ENCODE data around the gene RABAC1.
"Not testable (repeated sequence)": the region's sequence is repeated elsewhere in the genome, so short reads cannot be mapped to it uniquely, and the experiment has no call there.

RABAC1 gene

DNA sequence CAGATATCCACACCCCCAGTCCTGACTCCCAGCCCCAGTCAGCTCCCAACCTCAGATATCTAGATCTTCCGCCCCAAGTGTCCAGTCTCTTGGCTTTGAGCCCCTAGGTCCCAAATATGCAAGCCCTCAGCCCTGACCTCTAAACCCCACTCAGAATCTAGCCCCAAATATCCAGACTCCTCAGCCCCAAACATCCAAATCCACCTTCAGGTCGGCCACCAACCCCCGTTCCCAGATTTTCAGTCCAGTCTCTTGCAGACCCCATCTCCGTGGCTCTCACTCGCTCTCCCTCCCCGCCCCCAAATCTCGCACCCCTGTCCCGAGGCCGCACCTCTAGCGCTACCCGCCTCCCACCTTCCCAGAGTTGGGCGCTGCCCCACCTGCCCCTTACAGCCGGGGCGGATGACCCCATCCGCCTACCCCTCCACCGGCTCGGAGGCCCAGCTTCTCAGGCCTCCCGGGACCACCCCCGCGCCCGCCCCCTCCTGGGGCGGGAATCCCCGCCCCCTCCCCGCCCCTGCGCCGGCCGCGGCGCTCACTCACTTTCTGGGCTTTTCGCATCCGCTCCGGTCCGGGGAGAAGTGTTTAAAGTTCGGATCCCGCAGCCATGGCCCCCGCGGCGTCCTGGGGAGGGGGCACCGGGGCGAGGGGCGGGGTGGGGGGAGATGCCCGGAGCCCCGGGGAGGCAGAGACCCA lies 31.5 kb downstream of the RABAC1 start:
- DNase-seq: no peak

DNA sequence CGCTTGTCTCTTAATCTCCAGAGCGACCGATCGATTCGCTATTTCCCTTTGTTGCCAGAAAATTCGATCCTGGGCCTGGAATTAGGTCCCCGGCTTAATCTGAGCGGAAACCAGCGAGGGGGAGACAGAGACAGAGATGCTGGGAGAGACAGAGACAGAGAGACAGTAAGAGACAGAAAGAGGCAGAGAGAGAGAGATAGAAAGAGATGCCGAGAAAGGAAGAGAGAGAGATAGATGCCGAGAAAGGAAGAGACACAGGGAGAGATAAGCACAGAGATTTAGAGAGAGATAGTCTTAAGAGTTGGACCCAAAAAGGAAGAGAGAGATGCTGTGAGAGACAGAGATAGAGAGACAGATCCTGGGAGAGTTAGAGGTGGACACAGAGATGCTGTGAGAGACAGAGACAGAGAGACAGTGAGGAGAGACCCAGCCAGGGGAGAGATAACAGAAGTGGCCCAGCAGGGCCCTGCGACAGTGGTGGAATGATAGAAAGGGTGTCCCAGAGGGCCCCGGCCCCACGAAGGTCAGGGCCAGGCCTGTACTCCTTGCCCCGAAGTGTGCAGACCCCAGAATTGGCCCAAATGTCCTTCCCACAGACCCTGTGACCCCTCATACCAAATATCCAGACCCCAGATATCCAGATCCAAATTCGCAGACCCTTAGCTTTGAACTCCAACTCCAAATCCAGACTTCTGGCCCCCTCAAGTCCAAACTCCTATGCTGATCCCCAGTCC lies 32.2 kb downstream of the RABAC1 start:
- no peak for DNase-seq

DNA sequence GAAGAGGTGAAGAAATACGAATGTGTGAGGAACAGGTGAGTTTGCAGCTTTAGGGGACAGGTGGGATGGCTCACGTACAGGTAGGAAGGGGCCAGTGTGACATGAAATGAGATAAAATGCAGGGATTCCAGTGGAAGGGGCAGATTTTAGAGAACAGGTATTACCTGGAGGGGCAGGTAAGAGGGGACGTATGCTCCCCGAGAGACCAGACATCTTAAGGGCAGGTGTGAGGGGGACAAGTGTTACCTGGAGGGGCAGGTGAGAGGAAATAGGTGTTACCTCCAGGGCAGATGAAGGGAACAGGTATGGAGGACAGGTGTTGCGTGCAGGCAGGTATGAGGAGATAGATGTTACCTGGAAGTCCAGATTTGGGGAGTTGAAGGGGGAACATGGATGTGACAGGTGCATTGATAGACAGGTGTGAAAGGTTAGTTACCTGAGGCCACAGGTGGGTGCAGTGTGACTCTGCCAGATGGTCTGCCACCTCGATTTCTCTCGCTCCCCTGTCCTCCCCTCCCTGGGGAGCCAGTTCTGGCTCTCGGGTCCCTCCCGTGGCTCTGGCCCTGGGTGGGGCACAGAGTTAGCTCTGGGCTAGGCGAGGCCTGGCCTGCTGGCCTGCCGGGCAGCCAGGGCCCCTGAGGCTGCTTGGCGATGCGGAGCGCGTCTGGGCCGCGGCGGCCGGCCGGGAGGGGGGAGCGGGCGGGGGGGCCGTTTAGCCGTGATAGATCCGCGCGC lies 32.9 kb downstream of the RABAC1 start:
- DNase-seq: no peak

DNA sequence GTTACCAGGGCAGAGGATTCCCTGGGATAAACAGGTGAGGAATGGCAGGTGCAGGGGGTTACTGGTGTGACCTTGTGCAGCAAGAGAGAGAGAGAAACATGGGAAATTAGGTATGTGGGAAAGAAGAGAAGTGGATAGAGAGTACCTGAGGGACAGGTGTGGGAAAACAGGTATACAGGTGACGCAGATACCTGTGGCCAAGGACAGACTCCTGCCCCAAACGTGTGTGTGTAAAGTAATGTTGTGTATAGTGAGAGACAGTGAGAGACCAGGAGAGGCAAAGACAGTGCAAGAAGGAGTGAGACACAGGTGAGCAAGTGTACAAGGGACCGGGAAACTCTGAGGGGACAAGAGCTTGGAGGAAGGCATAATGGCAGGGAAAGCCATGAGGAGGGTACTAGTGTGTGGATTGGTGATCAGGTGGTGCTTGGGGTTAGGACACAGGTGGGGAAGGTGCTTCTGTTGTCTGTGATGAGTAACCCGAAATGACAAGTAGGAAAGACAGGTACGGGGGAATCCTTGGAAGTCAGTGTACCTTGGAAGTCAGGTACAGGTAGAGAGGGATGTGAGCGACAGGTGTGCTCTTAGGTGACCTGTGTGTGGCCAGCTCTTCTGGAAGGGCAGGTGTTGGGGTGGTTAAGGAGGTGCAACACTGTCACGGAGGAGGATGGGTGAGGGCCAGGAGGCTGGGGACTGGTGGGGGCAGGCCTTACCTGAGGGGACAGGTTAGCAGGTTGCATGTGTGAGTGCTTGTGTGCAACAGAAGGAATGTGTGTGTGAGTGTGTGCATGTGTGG lies 33.7 kb downstream of the RABAC1 start:
- DNase-seq: no peak

DNA sequence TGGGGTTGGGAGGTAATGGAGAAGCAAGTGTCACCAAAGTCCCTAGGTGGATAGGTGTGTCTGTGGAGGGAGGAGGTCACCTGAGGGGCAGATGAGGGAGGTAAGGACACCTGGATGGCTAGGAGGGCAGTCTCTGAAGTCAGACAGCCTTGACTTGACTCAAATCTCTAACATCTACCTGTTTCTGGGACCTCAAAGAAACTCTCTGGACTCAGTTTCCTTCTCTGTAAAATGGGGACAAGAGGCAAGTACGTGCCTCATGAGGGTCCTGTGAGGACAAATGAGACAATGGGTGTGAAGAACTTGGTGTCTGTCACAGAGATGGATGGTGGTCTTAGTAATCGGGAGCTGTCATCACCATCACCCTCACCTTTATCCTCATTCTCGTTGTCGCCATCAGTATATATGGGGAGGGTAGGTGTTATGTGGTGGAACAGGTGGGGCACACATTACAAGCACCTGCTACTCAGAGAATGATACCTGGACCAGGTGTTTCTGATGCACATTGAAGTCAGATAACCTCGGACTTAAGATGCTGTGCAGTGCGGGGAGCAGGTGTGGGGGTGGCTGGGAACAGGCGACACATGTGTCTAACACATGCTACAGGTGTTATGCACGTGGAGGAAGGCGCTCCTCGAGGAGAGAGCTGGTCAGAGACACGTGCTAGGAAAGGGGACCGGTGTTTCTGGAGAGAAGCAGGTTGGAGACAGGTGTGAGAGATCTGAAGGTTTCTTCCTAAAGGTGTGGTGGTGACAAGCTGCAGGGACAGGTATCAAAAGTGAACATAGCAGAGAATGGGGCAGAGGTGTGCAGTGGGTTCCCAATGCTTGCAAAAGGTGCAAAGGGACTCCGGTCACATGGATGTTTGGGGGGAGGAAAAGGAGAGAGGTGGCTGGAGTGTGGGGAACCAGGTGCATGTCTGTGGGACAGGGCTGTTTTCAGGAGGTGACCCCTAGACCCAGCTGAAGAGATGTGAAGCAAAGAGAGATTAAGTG lies 34.7 kb downstream of the RABAC1 start:
- DNase-seq: no peak

DNA sequence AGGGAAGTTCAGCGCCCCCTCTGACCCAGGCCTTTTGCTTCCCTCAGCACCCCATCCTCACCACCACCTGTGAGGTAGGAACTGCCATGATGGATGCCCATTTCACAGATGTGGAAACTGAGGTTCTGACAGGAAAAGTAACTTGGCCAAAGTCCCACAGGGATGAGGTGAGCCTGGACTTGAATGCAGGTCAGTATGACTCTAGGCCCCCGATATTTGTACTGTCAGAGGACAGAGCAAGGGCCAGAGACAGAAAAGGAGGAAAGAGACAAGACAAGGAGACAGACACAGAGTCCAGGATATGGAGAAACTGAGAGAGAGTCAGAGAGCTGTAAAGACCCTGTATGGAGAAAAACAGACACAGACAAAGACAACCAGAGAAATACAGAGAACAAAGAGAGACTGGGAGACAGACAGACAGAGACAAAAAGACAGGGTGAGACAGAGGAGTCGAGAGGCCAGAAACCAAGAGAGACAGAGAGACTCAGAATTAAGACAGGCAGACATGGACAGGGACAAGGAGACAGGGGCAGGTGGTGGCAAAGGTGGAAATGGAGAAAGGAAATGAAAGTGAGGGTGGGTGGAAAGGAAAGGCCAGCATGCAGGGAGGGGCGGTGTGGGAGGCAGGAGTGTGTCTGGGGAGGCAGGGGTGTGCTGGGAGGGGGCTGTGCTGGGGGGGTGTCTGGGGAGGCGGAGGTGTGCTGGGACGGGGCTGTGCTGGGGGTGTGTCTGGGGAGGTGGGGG lies 35.9 kb downstream of the RABAC1 start:
- DNase-seq: no peak

DNA sequence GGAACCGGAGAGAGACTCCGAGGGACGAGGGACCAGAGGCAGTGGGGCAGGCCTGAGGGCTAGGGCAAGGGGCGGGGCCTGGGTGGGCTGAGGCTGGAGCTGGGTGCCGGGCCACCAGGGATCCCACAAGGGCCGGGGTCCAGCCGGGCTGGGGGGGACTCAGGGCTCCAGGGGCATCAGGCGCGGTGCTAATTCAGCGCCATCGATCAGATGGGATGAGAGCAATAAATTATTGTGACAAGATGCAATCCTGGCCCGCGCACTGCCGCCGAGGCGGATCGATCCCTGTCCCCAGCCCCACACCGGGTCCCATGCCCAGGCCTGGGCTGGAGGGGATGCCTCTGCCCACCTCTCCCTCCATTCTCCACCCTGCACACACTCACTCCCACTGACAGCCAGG lies 36.5 kb downstream of the RABAC1 start:
- DNase-seq: no peak

DNA sequence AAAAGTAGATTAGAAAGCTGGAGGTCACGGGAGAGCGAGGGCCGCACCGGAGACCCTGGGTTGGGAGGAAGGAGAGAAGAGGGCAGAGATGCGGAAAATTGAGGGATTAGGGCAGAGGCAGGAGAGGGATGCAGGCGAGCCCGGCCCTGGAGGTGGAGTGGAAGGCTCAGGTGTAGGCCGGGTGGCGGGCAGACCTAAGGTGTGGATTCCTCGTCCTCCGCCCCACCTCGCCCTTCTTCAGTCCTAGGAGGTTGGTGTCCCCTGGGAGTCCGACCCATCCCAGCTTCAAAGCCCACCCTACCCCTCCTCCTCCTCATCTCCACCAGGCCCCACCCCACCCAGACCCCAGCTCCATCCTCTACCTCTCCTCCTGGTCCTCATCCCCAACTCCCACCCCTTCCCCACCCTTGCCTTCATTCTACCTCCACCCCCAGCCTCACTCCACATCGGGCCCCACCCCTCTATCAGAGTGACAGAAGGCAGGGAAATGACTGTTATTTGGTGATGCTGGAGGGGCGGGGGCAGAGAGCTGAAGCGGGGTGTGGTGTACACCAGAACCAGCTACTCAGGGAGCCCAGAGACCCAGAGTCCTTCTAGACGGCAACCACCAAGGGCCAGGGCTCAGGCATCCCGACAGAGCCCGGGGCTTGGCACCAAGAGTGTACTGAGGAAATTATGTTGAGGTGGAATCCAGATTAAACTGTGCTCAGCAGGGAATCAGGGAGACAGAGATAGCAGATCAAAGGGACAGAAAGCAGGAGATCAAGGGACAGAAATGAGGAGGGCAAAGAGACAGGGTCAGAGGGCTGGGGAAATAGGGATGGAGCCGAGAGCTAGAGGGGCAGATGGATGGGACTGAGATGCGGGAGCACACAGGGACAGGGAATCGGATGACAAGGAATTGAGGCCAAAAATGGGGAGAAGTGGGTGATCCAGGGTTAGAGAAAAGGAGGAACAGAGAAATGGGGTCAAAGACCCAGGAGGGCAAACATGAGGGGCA lies 37.2 kb downstream of the RABAC1 start:
- DNase-seq: no peak

DNA sequence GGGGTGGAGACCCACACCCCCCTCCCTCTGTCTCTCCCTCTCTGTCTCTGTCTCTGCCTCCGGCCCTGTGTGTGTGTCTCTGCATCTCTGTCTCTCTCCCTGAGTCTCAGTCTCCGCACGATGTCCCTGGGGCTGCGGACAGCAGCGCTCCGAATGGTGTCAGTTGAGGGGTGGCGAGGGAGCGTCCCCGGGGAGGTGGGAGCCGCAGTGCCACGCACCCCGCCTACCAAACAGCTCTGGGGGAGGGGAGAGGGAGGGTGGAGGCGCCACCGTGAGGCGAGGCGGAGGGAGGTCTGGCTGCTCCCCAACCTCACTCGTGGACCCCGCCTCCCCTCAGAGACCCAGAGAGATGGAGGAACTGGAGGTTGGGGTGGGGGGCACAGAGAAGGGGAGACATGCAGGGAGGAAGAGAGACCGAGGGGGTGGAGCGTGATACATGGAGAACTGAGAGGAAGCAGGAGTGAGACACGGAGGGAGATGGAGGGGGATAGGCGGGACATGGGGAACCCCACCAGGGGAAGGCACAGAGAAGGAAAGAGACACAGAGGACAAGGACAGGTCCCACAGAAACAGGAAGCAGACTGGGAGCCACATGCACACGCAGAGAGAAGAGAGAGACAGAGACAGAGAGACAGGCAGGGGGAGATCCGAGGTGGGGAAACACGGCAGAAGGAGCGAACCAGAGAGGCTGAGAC lies 38.1 kb downstream of the RABAC1 start:
- no peak for DNase-seq

DNA sequence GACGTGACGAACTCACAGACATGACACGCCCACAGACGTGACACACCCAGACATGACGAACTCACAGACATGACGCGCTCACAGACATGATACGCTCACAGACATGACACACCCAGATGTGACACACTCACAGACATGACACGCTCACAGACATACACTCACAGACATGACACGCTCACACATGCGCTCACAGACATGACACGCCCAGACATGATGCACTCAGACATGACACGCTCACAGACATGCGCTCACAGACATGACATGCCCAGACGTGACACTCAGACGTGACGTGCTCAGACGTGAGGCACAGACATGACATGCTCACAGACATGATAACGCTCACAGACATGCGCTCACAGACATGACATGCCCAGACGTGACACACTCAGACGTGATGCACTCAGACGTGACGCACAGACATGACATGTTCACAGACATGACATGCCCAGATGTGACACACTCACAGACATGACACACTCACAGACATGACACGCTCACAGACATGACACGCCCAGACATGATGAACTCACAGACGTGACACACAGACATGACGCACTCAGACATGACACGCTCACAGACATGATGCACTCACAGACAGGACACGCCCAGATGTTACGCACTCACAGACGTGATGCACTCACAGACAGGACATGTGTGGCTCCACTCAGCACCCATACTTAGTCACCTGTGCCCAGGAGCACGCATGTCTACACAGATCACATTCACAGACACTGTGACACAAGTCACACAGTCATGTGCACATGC lies 39.0 kb downstream of the RABAC1 start:
- no peak for DNase-seq

DNA sequence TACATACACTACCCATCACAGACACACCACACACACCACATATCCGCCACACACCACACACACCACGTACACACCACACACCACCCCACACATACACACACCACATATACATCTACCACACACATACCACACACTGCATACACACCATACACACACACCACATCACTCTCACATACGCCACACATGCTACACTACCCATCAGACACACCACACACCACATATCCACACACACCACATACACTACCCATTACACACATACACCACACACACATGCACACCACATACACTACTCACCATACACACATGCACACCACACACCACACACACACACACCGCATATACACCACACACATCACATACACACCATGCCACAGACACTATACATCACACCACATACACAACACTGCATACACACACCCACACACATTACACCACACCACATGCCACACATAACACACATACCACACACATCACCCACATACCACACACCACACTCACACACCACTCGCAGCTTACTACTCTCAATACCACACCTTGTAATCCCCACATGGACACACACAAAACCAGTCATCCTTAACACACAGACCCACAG lies 40.4 kb downstream of the RABAC1 start:
- no peak for DNase-seq

DNA sequence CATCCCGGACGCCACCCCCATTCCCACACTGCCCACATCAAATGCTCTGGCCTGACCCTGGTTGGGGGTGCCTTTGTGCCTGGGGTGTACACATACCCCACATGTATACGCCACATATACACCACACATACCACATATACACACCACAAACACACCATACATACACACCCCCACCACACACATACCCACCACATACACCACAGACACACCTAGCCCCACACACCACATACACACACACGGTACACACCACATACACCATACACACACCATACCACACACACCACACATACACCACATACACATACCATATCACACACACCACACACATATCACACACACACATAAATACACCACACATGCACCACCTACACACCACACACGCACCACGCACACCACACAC lies 41.0 kb downstream of the RABAC1 start:
- DNase-seq: no peak

DNA sequence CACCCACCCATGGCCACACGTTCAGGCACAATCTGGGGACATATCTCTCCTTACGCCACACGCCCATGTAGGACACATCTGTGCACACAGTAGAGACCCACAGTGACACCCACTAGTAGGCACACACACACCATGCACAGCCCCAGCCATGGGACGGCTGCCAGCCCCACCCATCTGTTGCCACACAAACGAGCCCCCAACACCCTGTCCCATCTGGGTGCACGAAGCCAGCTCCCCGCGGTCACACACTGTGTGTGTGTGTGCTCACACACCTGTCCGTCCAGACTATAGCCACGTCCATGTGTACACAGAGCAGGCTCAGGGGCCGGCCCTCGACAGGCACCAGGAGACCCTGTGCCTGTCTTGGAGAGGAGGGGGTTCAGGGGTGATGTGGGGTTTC lies 41.4 kb downstream of the RABAC1 start:
- no peak for DNase-seq

DNA sequence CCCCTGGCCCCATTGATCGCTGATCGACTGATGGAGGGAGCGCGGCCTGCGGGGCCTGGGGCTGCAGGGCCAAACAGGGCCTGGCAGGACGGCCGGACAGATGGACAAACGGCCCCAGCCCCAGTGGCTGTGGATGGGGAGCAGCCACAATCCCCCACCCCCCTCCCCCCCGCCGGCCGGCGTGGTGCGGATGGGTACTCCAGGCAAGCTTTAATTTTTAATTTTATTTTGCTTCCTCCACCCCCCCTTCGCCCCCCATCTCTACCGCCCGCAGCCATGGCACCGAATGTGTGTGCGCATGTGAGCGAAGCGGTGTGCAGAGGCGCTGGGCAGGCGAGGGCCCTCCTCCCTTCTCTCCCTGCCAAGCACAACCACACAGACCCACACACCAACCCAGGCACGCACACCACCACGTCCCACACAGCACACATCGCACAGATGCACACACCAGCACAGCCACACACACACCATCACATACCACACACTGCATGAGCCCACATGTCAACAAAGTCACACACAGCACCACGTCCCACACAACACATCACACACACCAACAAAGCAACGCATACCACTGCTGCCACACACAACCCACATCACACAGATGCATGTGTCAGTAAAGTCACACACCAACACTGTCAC lies 43.2 kb downstream of the RABAC1 start:
- no peak for DNase-seq

DNA sequence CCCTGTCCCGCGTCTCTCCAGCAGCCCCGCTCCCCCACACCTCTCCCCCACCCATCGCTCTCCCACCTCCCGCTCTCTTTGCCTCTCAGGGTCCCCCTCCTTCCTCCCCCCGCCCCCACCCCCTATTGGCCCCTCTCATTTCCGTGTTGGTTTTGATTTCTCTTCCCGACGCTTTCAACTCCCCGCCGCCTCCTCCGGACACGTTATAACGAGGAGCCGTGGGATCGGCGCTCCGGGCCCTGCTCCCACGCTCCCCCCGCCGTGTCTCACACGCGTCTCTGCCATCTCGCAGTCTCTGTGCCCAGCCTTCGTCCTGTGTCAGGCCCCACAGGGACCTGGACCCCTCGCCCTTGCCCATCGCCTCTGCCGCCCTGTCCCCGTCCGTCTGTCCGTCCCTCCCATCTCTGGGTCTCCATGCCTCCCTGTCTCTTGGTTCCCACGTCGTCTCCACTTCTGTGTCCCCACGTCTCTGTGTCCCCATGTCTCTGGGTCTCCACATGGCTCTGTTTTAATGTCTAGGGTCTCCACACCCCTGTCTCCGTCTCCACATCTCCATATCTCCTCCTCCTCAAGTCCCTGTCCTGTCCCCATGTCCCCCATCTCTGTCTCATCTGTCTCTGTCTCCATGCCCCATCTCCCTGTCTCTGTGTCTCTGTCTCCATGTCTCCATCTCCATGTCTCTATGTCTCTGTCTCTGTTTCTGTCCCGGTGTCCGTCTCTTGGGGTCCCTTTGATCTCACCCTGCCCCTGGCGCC lies 43.9 kb downstream of the RABAC1 start:
- DNase-seq: no peak

DNA sequence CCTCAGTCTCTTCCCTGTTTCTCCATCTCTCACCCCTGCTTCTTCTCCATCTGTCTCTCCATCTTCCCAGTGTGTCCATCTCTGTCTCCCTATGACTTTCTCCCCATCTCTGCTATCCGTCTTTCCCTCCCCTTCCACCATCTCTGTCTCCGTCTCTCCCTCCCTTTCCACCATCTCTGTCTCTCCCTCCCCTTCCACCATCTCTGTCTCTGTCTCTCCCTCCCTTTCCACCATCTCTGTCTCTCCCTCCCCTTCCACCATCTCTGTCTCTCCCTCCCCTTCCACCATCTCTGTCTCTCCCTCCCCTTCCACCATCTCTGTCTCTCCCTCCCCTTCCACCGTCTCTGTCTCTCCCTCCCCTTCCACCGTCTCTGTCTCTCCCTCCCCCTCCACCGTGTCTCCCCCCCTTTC lies 44.7 kb downstream of the RABAC1 start:
- not testable (repeated sequence) for DNase-seq

Measured in CD4-positive, alpha-beta T cell treated with Interleukin-21 for 1 hour (primary cell).